NCI-H1694 (cell line): ENCODE data around the gene PPP2R5B.
A peak's percentile ranks its signal among the peaks of the same experiment; 100 is the strongest.

ENCODE experiments used
- DNase-seq: peaks from one replicate; lab custom pipeline; 2025; lab: John Stamatoyannopoulos, UW

The PPP2R5B gene

DNA sequence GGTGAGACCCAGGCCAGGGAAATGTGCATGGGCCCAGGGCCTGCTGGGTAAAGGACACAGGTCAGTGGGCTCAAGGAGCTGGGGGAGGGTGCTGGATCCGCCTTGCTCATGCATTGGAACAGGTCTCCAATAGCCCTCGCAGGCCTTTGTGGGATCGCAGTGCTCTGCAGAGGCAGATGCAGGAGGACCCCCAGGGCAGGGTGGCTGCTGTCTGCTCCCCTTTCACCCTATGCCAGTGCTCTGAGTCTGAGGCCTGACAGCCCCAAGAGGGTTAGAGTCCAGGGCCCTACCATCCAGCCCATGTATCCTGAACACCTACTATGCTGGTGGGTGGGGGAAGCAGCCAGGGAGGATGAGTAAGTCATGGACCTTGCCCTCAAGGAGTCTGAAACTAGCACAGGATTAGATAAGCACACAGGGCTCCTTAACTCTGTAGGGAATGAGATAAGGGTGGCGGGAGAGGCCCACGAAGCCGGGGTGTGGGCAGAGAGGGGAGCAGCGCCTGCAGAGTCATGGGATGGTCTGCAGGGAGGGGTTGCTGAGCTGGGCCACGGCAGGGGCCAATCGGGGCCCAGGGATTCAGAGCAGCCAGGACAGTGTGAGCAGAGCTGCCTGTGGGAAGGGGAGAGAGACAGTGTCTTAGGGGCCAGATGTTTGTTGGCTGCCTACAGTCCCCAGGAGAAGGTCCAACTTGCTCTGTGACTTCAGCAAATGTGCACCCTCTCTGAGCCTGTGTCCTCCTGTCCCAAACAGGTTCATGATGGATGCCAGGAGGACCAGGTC lies 35.6 kb upstream of the PPP2R5B start:
- DNase-seq = no peak

DNA sequence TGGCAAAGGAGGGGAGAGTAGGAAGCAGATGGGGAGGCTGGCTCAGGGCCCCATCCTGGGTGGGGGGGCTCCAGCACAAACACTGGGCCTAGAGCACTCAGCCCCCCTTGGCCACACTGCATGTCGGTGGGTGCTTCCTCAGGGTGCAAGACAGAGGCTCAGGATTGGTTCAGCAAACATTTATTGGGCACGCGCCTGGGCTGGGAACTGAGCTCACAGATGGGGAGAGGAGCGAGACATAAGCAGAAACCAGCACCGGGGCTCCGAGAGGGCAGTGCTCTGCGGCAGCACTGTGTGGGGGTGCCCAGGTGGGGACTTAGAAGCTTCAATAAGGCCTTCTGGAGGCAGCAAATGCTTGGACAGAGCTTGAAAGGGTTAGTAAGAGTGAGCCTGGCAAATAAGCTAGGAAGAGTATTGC lies 34.0 kb upstream of the PPP2R5B start:
- DNase-seq = peak; percentile 48

DNA sequence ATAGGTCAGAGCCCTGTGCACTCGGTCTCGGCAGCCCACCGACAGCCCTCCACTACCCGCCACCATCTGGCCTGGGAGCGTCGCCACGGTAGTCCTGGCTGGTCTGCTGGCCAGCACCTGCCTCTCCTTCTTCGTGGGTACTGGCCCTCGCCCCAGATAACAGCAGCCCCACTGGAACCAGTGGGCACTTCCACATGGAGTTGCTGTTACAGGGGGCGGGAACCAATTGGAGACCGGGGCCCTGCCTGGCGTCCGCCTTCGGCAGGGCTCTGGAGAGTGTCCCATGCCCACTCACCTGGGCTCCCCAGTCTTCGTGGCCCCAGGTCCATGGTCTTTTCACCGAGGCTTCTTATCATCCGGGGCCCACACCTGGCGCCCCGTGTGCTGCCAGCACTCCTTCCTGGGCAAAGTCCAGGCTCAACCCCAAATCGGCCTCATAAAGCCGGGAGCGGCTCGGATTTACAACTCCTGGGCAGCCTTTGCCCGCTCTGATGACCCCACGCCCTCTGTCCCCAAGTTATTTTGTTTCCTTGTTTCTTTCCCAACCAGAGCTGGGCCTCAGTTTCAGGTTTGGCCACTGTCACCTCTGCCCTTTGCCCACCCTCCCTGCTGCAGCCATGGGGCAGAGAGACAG lies 33.2 kb upstream of the PPP2R5B start:
- DNase-seq = no peak

DNA sequence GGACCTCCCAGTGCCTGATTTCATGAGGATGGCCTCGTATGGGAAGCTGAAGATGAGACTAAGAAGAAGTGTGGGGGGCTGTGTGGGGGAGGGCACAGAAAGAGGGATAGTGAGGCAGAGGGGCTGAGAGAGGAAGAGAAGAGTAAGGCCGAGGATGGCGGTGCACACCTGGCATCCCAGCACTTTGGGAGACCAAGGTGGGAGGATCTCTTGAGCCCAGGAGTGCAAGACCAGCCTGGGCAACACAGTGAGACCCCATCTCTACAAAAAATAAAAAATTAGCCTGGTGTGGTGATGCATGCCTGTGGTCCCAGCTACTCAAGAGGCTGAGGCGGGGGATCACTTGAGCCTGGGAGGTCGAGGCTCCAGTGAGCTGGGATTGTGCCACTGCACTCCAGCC lies 32.6 kb upstream of the PPP2R5B start:
- no peak for DNase-seq

DNA sequence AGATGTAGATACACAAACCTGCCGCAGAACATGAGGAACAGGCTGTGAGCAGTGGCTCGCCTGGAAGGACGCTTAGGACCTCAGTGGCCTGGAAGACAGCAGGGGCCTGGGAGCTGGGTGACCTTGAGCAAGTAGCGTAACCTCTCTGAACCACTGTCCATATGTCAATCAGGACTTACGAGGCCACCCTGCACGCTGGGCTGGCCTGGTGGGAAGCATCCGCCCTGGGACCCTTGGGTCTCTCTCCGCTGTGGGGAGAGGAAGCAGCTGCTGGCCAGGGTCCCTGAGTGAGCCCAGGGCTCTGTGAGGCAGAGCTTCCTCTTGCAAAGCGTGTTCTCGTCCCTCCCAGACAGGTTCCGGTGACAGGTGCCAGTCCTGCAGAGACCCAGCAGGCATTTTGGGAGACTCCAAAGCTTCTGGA lies 32.1 kb upstream of the PPP2R5B start:
- no peak for DNase-seq

DNA sequence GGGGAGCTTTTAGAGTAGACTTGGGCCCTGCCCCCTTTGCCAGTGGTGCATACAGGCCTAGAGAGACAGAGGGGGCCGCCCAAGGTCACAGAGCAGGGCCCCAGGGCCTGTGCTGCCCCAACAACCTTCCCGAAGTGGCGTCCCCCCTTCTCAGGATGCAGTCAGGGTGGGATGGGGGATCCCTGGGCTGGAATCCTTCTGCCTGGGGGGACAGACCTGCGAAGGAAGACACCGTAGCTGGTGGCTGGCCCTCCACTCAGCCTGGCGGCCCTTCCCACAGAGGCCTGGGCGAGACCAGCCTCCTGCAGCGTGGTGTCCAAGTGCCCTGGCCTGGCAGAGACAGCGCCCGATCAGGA lies 31.7 kb upstream of the PPP2R5B start:
- DNase-seq = no peak

DNA sequence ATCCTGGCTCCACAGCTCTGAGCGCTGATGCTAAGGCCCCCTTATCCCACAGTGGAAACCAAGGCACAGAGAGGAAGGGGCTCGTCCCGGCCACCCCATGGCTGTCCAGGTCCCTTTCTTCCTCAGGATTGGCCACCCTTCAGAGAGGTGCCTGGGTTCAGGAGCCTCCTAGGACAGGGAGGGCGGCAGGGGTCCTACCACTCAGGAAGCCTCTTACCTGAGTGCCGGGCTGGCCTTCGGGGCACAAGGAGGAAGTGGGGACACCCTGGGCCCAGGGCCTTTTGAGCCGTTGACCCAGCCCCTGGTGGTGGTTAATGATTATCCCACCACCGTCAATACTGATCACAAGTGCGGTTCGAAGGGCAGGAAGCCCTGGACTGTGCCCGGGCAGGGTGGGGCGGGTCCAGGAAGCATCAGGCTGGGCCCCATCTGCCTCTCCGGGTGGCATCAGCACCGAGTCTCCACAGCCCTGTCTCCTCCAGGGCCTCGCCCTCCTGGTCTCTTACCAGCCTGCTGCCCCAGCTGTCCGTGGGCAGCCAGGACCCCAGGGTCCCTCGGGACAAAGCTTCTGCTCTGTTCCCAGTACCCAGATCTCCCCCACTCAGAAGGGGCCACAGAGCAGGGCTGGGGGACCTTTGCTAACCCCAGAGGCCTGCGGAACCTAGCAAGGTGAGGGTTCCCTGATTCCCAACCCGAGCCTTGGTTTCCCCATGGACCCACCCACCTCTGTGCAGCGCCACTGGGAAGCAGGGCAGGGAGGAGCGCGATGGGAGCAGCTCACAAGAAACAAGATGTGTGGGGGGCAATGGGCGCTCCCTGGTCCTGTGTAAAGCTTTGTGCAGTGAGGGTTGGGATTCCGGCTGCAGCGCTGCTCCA lies 31.1 kb upstream of the PPP2R5B start:
- DNase-seq = no peak

DNA sequence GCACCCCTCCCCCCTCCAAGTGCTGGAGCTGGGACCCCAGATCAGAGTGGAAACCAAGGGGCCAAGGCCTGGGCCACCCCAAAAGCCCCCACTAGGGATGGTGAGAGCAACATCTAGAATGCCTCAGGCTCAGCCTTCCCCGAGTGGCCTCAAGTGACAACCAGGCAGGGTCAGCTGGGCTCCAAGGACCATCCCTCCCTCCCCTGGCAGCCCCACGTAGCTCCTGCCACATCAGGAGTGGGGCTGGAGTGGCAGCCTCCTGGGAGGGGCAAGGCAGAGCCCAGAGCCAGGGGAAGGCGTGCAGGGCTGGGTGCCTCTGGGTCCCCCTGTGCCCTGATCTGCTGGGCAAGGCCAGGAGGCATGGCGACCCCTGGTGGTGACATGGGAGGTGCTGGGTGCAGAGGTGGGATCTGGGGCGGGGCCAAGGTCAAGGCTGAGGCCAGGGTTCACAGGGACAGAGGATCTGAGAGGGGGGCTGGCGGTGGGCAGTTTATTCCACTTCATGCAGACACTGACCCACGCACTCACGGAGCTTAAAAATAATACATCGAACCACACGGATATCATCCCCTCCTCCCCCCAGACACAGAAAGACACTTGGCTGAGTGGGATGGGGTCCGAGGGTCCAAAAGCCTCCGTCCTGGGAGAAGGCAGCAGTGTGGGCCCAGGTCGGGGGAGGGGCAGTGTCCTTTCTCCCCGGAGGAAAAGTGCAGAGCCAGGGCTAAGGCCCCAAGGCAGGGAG lies 30.2 kb upstream of the PPP2R5B start:
- DNase-seq = peak; percentile 56

DNA sequence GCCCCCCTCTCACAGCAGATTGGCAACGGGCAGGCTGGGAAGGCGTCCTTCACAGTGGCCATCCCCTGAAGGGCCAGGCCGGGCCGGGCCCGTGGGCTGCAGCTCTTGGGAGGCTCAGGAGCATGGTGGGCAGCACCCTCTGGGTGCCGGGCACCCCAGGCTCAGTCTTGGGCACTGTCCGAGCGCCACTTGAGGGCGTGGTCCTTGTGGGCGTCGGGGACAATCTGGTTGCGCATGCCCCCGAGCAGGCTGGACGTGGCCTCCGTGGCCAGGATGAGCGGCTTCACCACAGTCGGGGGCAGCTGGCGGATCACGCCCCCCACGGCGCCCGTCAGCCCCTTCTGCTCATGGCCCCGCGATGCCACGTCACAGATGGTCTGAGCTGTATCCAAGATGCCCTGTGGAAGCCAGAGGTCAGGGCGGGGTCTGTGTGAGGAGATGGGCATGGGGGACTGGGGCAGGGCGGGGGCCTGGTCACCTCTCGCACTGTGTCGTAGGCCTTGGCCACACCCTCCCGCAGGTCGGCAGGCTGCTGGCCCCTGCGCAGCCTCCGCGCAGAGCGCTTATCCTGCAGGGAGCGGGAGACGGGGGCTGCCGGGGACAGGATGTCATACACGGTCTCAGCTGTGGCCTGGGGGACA lies 29.6 kb upstream of the PPP2R5B start:
- no peak for DNase-seq

DNA sequence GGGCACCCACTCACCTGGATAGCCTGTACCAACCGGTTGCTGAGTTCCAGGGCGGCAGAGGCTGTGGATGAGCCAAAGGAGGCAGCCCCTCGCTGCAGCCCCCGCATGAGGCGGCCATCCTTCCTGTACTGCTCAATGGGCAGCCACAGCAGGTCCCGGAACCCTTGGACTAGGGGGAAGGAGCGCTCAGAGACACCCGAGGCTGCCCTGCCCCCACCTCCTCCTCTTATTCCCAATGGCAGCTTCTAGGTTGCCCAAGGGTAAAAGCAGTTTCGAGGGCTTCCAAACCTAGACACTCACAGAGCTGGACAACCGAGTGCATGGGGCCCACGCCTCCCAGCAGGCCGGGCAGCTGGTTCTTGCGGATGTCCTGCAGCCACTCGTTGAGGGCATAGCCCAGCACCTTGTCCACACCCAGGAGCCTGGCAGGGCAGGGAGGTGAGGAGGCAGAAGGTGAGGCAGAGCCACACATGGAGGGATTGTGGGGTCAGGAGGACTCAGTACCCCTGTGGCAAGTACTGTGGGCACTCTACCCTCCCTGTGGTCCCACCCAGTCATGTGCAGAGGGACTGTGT lies 28.0 kb upstream of the PPP2R5B start:
- no peak for DNase-seq

DNA sequence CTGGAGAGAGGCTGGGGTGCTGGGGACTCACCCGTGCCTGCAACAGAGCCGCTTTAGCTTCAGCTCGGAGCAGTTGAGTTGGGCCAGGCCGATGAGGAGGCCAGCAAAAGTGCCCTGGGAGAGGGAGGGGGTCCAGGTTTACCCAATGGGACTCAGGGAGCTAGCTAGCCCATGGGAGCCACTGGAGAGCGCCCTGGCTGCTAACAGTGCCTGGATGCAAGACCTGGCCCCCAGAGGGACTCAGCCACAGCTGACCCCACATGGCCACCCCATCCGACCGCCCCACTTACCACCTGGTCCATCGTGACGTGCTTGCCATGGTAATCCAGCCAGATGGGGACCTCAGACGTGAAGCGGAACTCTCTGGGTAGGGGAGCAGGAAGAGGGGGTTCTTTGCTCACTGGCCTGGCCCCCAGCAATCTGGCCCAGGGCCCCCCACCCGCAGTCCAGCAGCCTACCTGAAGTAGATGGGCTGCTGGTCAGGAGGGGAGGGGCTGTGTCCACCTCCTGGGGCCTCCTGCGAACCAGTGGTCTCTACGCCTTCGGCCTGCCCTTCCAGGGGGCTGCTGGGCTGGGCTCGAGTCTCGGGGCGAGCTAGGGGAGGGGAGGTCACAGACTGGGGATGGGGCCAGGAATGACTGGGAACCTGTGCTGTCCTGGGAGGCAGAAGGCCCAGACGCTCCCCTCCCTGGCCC lies 27.0 kb upstream of the PPP2R5B start:
- DNase-seq = no peak

DNA sequence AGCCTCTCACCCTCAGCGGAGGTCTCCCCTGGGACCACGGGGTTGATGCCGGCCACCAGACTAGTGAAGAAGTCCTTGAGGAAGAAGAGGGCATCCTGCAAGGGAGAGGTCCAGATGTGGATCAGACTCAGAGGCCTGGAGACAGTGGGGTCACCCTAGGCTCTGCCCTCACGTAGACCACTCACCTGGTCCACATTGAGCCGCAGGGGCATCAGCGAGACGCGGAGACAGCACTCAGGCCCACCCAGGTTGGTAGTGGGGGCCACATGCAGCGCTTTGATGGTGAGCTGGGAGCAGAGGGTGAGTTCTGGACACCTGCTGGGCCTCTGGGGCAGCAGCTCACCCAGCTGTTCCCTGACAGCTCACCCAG lies 26.4 kb upstream of the PPP2R5B start:
- DNase-seq = no peak

DNA sequence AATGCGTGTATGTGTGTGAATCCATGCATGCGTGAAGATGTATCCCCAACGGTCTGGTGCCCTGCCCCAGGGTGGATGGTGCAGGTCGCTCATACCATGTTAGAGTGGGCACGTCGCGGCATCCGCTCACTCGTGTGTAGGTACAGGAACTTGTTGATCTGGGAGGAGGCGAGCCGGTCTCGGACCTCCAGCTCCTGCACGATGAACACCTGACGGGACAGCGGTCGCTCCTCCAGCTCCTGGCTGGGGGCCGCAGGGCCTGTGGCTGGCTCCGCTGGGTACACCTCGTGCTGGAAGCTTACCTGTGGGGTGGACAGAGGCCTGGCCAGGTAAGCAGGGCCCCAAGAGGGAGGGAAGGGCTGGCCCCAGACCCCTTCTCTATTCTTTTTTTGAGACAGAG lies 25.9 kb upstream of the PPP2R5B start:
- no peak for DNase-seq

DNA sequence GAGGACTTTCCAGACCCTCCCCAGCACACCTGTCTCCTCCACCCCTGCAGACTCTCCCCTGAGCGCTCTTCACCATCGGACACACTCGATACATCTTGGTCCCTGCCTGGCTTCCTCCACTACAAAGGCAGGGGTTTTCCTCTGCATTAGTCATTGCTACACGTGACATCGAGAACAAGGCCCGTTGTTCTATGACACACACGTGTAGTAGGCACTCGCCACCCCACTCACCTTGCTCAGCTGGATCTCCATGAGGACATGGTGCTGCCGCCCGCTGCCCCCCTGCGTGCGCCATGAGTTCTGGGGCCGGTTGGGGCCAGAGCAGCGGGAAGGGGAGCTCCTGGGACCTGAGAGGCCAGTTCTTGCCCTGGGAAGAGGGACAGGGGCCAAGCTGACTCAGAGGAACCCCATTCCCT lies 24.2 kb upstream of the PPP2R5B start:
- no peak for DNase-seq

DNA sequence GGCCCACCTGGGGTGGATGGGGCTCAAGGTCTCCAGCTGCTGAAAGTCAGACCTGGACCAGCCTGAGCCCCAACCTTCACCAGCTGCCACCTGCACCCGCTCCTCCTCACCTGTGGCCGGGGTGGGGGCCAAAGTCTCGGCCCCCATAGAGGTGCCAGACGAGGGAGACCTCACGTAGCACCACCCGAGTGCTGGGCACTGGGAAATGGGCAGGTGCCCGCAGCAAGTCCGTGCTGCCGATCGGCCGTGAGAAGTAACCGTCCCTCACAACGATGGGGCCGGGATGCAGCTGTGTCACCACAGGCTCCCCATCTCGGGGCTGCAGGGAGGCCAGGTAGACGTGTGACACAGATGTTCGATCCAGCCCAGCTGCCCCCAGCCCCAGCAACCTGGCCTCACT lies 23.7 kb upstream of the PPP2R5B start:
- DNase-seq = no peak

DNA sequence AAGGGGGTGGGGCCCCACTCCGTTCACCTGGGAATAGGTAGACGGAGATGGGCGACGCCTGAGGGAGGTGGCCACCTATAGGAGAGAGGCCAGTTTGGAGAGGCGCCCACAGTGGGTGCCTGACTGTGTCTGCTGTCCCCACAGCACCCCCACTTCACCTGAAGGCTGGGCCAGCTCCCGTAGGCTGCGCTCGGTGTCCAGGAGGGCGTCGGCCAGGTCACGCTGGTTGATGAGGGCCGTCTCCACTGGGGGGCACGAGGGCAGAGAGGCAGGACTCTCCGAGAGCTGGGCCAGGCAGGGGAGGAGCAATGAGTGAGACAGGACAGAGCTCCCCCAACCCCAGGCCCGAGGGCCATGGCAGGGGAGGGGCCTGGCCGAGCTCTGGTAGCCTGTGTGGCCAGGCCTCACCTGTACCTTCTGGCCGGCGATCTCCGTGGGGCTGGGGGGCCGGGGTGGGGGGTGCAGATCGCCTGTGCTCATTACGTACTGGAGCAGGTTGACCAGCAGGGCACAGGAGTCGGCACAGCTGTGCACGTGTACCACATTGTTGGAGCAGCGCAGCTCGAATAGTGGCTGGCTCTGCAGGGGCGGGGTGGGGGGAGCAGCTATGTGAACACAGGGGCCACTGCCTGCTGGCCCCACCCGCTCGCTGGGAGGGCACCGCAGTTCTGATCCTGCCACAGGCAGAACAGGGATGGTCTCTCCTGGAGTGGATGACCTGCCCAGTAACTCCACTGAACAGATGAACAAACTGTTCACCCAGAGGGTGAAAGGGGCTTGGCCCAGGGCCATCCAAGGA lies 22.2 kb upstream of the PPP2R5B start:
- DNase-seq = no peak

DNA sequence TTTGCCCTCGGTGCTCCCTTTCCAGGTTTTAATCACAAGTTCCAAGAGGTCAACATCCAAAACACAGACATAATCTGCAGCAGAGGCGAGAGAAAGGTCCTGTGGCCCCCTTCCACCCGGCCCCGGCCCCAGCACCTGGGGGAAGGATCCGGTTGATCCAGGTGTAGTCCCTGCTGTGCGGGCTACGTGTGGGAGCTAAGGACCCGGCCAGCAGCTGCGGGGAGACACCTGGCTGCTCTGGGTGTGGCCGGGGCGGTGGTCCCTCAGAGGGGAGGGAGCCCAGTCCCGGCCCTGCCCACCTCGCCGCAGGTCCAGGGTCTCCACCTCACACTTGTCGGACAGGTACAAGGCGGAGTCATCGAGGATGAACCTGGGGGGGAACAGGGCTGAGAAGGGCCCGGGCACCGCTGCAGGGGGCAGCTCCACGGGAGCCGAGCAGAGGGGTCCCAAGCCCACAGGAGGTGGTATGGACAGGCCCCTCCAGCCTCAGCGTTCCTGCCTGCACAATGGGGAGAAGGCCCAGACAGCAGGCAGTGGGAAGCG lies 21.1 kb upstream of the PPP2R5B start:
- no peak for DNase-seq

DNA sequence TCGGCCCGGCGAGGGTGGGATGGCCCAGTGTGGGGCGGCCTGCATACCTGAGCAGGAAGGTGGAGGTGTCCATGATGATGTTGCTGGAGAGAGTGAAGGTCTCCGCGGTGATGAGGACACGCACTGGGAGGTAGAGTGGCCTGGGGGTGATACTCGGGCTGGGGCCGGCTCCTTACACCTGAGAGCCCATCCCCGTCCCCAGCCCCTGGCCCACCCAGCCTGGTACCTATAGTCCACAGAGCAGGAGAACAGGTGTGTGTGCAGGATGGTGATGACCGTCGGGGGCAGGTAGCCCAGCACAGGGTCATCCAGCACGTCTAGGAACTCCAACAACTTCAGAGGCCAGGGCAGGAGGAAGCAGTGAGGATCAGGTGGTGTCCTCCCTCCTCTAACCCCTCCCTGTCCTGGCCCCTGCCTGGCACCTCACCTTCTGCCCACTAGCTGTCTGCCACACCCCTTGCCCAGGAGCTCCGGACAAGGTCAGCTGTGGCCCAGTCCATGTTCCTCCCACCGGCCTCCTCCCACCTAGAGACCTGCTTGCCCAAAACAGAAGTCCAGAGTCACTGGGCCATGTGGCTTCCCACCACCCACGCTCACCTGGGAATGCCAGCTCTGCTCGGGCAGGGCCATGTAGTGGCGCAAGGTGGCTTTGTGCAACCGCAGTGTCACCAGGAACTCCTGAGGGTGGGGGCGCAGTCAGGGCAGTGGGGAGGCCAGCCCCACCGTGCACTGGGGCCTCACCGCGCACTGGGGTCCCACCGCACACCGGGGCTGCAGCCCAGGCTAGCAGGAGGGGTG lies 18.8 kb upstream of the PPP2R5B start:
- no peak for DNase-seq

DNA sequence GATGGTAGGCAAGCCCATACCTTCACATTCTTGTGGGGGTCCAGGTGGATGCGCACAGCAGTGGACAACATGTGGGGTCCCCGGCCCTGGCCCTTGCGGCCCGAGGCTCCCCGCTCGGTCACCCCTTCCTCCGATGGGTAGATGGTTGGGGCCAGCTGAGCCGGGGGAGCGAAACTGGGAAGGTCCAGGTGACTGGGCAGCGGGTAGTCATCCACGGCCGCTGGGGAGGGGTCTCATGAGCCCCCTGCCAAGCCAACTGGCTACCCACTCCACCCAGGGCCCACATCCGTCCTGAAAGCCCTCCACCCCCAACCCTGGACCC lies 18.2 kb upstream of the PPP2R5B start:
- DNase-seq = no peak
